NB4 (cell line): ENCODE results near the gene RAC3.

ENCODE experiments used
- TF ChIP-seq, protein P1 (sequence below): IDR thresholded peaks from one replicate; pipeline ENCODE4 v1.5.1; 2012; ENCODE audit warnings: low read depth, low read length
- TF ChIP-seq, protein P2 (sequence below): IDR thresholded peaks from 2 replicates; pipeline ENCODE4 v1.6.1; 2011; ENCODE audit warnings: low read depth, low read length

DNA sequence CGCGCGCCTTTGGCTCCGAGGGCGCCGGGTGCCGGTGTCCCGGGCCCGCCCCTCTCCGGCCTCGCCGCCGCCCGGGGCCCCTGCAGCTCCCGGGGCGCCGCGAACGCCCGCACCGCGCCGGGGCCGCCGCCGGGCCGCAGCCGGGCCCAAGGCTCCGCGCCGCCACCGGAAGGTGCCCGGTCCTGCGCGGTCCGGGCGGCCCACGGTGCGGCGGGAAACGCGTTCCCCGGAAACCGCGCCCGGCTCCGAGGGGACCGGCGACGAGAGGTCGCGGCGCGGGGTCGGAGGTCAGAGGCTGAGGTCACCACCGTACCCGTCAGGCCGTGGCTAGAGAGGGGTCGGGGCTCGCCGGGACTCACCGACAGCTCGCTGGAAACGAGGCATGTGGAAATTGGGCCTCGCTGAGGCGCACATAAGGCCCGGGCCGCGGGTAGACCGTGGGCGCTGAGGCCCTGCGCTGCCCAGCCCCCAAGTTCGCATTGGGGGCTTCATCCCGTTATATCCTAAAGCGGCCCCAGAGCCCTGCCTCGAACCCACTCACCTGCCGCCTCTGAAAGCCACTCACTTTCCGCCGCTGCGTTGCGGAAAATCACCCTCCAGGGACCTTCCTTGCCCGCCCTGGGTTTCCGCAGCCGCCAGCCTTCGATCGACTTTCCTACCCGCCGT, 34.3 kb downstream of the RAC3 start, which contains the start of gene DUS1L:
- TF ChIP-seq, protein P1, sequence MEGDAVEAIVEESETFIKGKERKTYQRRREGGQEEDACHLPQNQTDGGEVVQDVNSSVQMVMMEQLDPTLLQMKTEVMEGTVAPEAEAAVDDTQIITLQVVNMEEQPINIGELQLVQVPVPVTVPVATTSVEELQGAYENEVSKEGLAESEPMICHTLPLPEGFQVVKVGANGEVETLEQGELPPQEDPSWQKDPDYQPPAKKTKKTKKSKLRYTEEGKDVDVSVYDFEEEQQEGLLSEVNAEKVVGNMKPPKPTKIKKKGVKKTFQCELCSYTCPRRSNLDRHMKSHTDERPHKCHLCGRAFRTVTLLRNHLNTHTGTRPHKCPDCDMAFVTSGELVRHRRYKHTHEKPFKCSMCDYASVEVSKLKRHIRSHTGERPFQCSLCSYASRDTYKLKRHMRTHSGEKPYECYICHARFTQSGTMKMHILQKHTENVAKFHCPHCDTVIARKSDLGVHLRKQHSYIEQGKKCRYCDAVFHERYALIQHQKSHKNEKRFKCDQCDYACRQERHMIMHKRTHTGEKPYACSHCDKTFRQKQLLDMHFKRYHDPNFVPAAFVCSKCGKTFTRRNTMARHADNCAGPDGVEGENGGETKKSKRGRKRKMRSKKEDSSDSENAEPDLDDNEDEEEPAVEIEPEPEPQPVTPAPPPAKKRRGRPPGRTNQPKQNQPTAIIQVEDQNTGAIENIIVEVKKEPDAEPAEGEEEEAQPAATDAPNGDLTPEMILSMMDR = no peak
- TF ChIP-seq, protein P2, sequence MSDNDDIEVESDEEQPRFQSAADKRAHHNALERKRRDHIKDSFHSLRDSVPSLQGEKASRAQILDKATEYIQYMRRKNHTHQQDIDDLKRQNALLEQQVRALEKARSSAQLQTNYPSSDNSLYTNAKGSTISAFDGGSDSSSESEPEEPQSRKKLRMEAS = peak; percentile 32; the same call in 1 of the 2 replicates
